Measurements from ENCODE around the gene CMKLR1.

The CMKLR1 gene

GRCh38 chr12:108342985-108343384 is 3.9 kb upstream of the CMKLR1 start:
- no peaks in the 10 kb centered on the region for H3K4me1 ChIP-seq (ENCODE audit: low read length)
- H3K9me3 ChIP-seq (replicated peaks; ENCODE audit: insufficient read depth, low read length), result no peaks in the 10 kb centered on the region
- no peaks in the 10 kb centered on the region for H4K20me1 ChIP-seq (ENCODE audit: insufficient read depth, low read length)
- no peak overlapping the region for H3K4me2 ChIP-seq (ENCODE audit: low read depth, low read length)
- H3K79me2 ChIP-seq (ENCODE audit: low read length), result no peaks in the 10 kb centered on the region
- H3K9ac ChIP-seq (ENCODE audit: low read length), result no peak overlapping the region
- H3K9me2 ChIP-seq (replicated peaks; ENCODE audit: insufficient read depth, low read length), result no peaks in the 10 kb centered on the region
- no peak for DNase-seq
- no peaks in the 10 kb centered on the region for H3K36me3 ChIP-seq (replicated peaks; ENCODE audit: insufficient read depth, low read length)
- no peak overlapping the region for H3K27ac ChIP-seq (ENCODE audit: low read length)
- no peak for TF ChIP-seq CTCF (IDR thresholded peaks at IDR 0.05; ENCODE audit: low read length)
- no peak for TF ChIP-seq EZH2phosphoT487 (IDR thresholded peaks at IDR 0.05; ENCODE audit: low read length)
- TF ChIP-seq EZH2 (optimal IDR thresholded peaks at IDR 0.05; ENCODE audit: low read depth, low read length), result no peak
- H3K27me3 ChIP-seq (replicated peaks; ENCODE audit: insufficient read depth, low read length), result peaks cover 20% of the 10 kb centered on the region; the same call in 1 of the 2 replicates
- no peaks in the 10 kb centered on the region for H3F3A ChIP-seq (ENCODE audit: insufficient read depth, low read length)
- H2AFZ ChIP-seq (ENCODE audit: low read length), result no peak overlapping the region
- H3K4me3 ChIP-seq (ENCODE audit: low read length), result no peak overlapping the region

GRCh38 chr12:108341854-108342847 is 3.0 kb upstream of the CMKLR1 start:
- Histone ChIP-seq H3K27ac (ENCODE audit: low read length) (no peak overlapping the region), H3K4me2 (ENCODE audit: low read depth, low read length) (no peak overlapping the region), H3K79me2 (ENCODE audit: low read length) (no peaks in the 10 kb centered on the region), H4K20me1 (ENCODE audit: insufficient read depth, low read length) (no peaks in the 10 kb centered on the region), H3K9ac (ENCODE audit: low read length) (no peak overlapping the region), H3K27me3 (replicated peaks; ENCODE audit: insufficient read depth, low read length) (peaks cover 22% of the 10 kb centered on the region; the same call in 1 of the 2 replicates), H3K4me3 (ENCODE audit: low read length) (no peak overlapping the region), H2AFZ (ENCODE audit: low read length) (no peak overlapping the region), H3K4me1 (ENCODE audit: low read length) (peaks cover 1% of the 10 kb centered on the region; the same call in 1 of the 2 replicates), H3K9me3 (replicated peaks; ENCODE audit: insufficient read depth, low read length) (no peaks in the 10 kb centered on the region), H3F3A (ENCODE audit: insufficient read depth, low read length) (no peaks in the 10 kb centered on the region), H3K9me2 (replicated peaks; ENCODE audit: insufficient read depth, low read length) (no peaks in the 10 kb centered on the region), H3K36me3 (replicated peaks; ENCODE audit: insufficient read depth, low read length) (no peaks in the 10 kb centered on the region)
- TF ChIP-seq CTCF (IDR thresholded peaks at IDR 0.05; ENCODE audit: low read length), result no peak
- no peak for TF ChIP-seq EZH2 (optimal IDR thresholded peaks at IDR 0.05; ENCODE audit: low read depth, low read length)
- no peak for TF ChIP-seq EZH2phosphoT487 (IDR thresholded peaks at IDR 0.05; ENCODE audit: low read length)
- no peak for DNase-seq

GRCh38 chr12:108341356-108341755 is 2.2 kb upstream of the CMKLR1 start:
- Histone ChIP-seq H3K9me3 (replicated peaks; ENCODE audit: insufficient read depth, low read length) (no peaks in the 10 kb centered on the region), H3F3A (ENCODE audit: insufficient read depth, low read length) (no peaks in the 10 kb centered on the region)

More at GRCh38 chr12:108341356-108341755, 2.2 kb upstream of the CMKLR1 start:
- no peaks in the 10 kb centered on the region for H3K36me3 ChIP-seq (replicated peaks; ENCODE audit: insufficient read depth, low read length)
- peaks cover 4% of the 10 kb centered on the region; the same call in 1 of the 2 replicates for H3K4me1 ChIP-seq (ENCODE audit: low read length)
- H2AFZ ChIP-seq (ENCODE audit: low read length), result no peak overlapping the region
- no peak overlapping the region for H3K4me3 ChIP-seq (ENCODE audit: low read length)
- no peaks in the 10 kb centered on the region for H3K79me2 ChIP-seq (ENCODE audit: low read length)
- no peak overlapping the region for H3K27ac ChIP-seq (ENCODE audit: low read length)
- no peak overlapping the region for H3K9ac ChIP-seq (ENCODE audit: low read length)
- no peaks in the 10 kb centered on the region for H4K20me1 ChIP-seq (ENCODE audit: insufficient read depth, low read length)
- H3K4me2 ChIP-seq (ENCODE audit: low read depth, low read length), result no peak overlapping the region
- no peaks in the 10 kb centered on the region for H3K9me2 ChIP-seq (replicated peaks; ENCODE audit: insufficient read depth, low read length)
- TF ChIP-seq CTCF (IDR thresholded peaks at IDR 0.05; ENCODE audit: low read length) (no peak), EZH2 (optimal IDR thresholded peaks at IDR 0.05; ENCODE audit: low read depth, low read length) (no peak), EZH2phosphoT487 (IDR thresholded peaks at IDR 0.05; ENCODE audit: low read length) (no peak)
- no peak for DNase-seq
- peaks cover 22% of the 10 kb centered on the region; the same call in 1 of the 2 replicates for H3K27me3 ChIP-seq (replicated peaks; ENCODE audit: insufficient read depth, low read length)

All from MM.1S (cell line).